Astrocyte of the cerebellum (primary cell): ENCODE measurements around the gene DHH.

Experiments used
- DNase-seq: peaks from one replicate; pipeline ENCODE4 v3.0.0-alpha.2; 2011; ENCODE audit warnings: low read depth
- H3K4me3 ChIP-seq: 2 replicates; pipeline ENCODE4 v1.5.1; 2011; ENCODE audit warnings: mild to moderate bottlenecking, low read depth, low read length, moderate library complexity
- CTCF ChIP-seq: IDR thresholded peaks from 2 replicates; pipeline ENCODE4 v1.5.1; 2012; ENCODE audit warnings: low read length, low read depth, moderate library complexity, mild to moderate bottlenecking; ENCODE audit errors: missing control alignments
- in situ Hi-C: cut with HindIII; loops from 2 replicates; pipeline ENCODE4 v1.10.0; 2017; ENCODE audit warnings: low sequenced_read_pairs

DHH gene

GRCh38 chr12:49108958-49109404 lies 14.4 kb upstream of the DHH start:
- peak overlapping the region; percentile 79 for H3K4me3 ChIP-seq
- in situ Hi-C loops = no loop called here
- no peak for TF ChIP-seq CTCF
- no peak for DNase-seq

GRCh38 chr12:49105504-49106084 lies 11.0 kb upstream of the DHH start:
- no peak for DNase-seq
- no peak overlapping the region for H3K4me3 ChIP-seq
- in situ Hi-C loops = no loop called here
- no peak for TF ChIP-seq CTCF

- no peak for DNase-seq
- H3K4me3 ChIP-seq = no peak overlapping the region
- TF ChIP-seq CTCF = no peak
- in situ Hi-C loops = no loop called here
Observed at GRCh38 chr12:49104822-49105221, 10.2 kb upstream of the DHH start.

- DNase-seq = no peak
- no peak overlapping the region for H3K4me3 ChIP-seq
- in situ Hi-C loops = no loop called here
- TF ChIP-seq CTCF = no peak
Observed at GRCh38 chr12:49100380-49100779, 5.8 kb upstream of the DHH start.

- no peak for DNase-seq
- no peak overlapping the region for H3K4me3 ChIP-seq
- TF ChIP-seq CTCF = no peak
- in situ Hi-C loops = no loop called here
Observed at GRCh38 chr12:49098703-49099102, 4.1 kb upstream of the DHH start.

GRCh38 chr12:49098035-49098451 lies 3.4 kb upstream of the DHH start:
- no peak overlapping the region for H3K4me3 ChIP-seq
- TF ChIP-seq CTCF = peak; percentile 83
- no peak for DNase-seq
- in situ Hi-C loops = no loop called here

GRCh38 chr12:49097381-49097780 lies 2.8 kb upstream of the DHH start:
- DNase-seq = no peak
- no peak for TF ChIP-seq CTCF
- H3K4me3 ChIP-seq = no peak overlapping the region
- in situ Hi-C loops = no loop called here
